Measurements from ENCODE around the gene SH3PXD2B.
"Not testable (repeated sequence)": the region's sequence is repeated elsewhere in the genome, so short reads cannot be mapped to it uniquely, and the experiment has no call there.

The SH3PXD2B gene

GRCh38 chr5:172399826-172400225, 54.5 kb downstream of the SH3PXD2B start:
- Histone ChIP-seq H3K9ac (ENCODE audit: low read depth, low read length) (no peak overlapping the region), H2AFZ (ENCODE audit: low read depth, low read length) (no peak overlapping the region), H3K27me3 (ENCODE audit: insufficient read depth, low read length, poor library complexity) (no peaks in the 10 kb centered on the region), H3K9me3 (ENCODE audit: insufficient read depth, low read length, severe bottlenecking) (peaks cover 5% of the 10 kb centered on the region), H4K20me1 (ENCODE audit: insufficient read depth, low read length) (no peaks in the 10 kb centered on the region), H3K4me1 (ENCODE audit: insufficient read depth, low read length) (no peaks in the 10 kb centered on the region), H3K36me3 (ENCODE audit: insufficient read depth, low read length) (no peaks in the 10 kb centered on the region), H3K27ac (ENCODE audit: low read length) (no peak overlapping the region), H3K4me3 (ENCODE audit: low read depth in 1 of 2, low read length in 2 of 2) (no peak overlapping the region), H3K4me2 (ENCODE audit: insufficient read depth, low read length) (no peak overlapping the region), H3K79me2 (ENCODE audit: insufficient read depth, low read length) (no peaks in the 10 kb centered on the region)
- DNase-seq: no peak
- TF ChIP-seq EZH2 (IDR thresholded peaks at IDR 0.05; ENCODE audit: borderline replicate concordance, low read depth, low read length, severe bottlenecking) (no peak), CTCF (IDR thresholded peaks at IDR 0.05; ENCODE audit: borderline replicate concordance, extremely low read depth, low read length, poor library complexity, severe bottlenecking) (no peak)
- no peak for ATAC-seq (ENCODE audit: insufficient read depth, low read depth)

GRCh38 chr5:172399336-172399735, 55.0 kb downstream of the SH3PXD2B start:
- H3K27me3 ChIP-seq (ENCODE audit: insufficient read depth, low read length, poor library complexity): no peaks in the 10 kb centered on the region
- H3K4me3 ChIP-seq (ENCODE audit: low read depth in 1 of 2, low read length in 2 of 2): no peak overlapping the region
- H3K27ac ChIP-seq (ENCODE audit: low read length): no peak overlapping the region
- H3K36me3 ChIP-seq (ENCODE audit: insufficient read depth, low read length): no peaks in the 10 kb centered on the region
- H3K4me1 ChIP-seq (ENCODE audit: insufficient read depth, low read length): no peaks in the 10 kb centered on the region
- DNase-seq (no peak), ATAC-seq (ENCODE audit: insufficient read depth, low read depth) (no peak)
- no peak overlapping the region for H3K9ac ChIP-seq (ENCODE audit: low read depth, low read length)
- TF ChIP-seq EZH2 (IDR thresholded peaks at IDR 0.05; ENCODE audit: borderline replicate concordance, low read depth, low read length, severe bottlenecking): no peak
- TF ChIP-seq CTCF (IDR thresholded peaks at IDR 0.05; ENCODE audit: borderline replicate concordance, extremely low read depth, low read length, poor library complexity, severe bottlenecking): no peak
- no peak overlapping the region for H2AFZ ChIP-seq (ENCODE audit: low read depth, low read length)
- H4K20me1 ChIP-seq (ENCODE audit: insufficient read depth, low read length): no peaks in the 10 kb centered on the region
- H3K4me2 ChIP-seq (ENCODE audit: insufficient read depth, low read length): no peak overlapping the region
- no peaks in the 10 kb centered on the region for H3K79me2 ChIP-seq (ENCODE audit: insufficient read depth, low read length)
- peaks cover 5% of the 10 kb centered on the region for H3K9me3 ChIP-seq (ENCODE audit: insufficient read depth, low read length, severe bottlenecking)

- not testable (repeated sequence) for H3K4me1 ChIP-seq (ENCODE audit: insufficient read depth, low read length); H3K27me3 ChIP-seq (ENCODE audit: insufficient read depth, low read length, poor library complexity); H4K20me1 ChIP-seq (ENCODE audit: insufficient read depth, low read length); ATAC-seq (ENCODE audit: insufficient read depth, low read depth); H3K4me2 ChIP-seq (ENCODE audit: insufficient read depth, low read length); H3K36me3 ChIP-seq (ENCODE audit: insufficient read depth, low read length); H3K27ac ChIP-seq (ENCODE audit: low read length); H3K9ac ChIP-seq (ENCODE audit: low read depth, low read length); H3K9me3 ChIP-seq (ENCODE audit: insufficient read depth, low read length, severe bottlenecking); DNase-seq; H2AFZ ChIP-seq (ENCODE audit: low read depth, low read length); H3K79me2 ChIP-seq (ENCODE audit: insufficient read depth, low read length); H3K4me3 ChIP-seq (ENCODE audit: low read depth in 1 of 2, low read length in 2 of 2)
Measured at GRCh38 chr5:172398645-172399044, 55.7 kb downstream of the SH3PXD2B start.

GRCh38 chr5:172396994-172397393, 57.3 kb downstream of the SH3PXD2B start:
- H3K27me3 ChIP-seq (ENCODE audit: insufficient read depth, low read length, poor library complexity); H2AFZ ChIP-seq (ENCODE audit: low read depth, low read length); H3K9ac ChIP-seq (ENCODE audit: low read depth, low read length); H3K27ac ChIP-seq (ENCODE audit: low read length); H3K4me3 ChIP-seq (ENCODE audit: low read depth in 1 of 2, low read length in 2 of 2); H3K79me2 ChIP-seq (ENCODE audit: insufficient read depth, low read length); H3K36me3 ChIP-seq (ENCODE audit: insufficient read depth, low read length); H3K4me1 ChIP-seq (ENCODE audit: insufficient read depth, low read length); DNase-seq; H3K4me2 ChIP-seq (ENCODE audit: insufficient read depth, low read length); H3K9me3 ChIP-seq (ENCODE audit: insufficient read depth, low read length, severe bottlenecking); H4K20me1 ChIP-seq (ENCODE audit: insufficient read depth, low read length); ATAC-seq (ENCODE audit: insufficient read depth, low read depth): not testable (repeated sequence)

Data from DND-41 (cell line).